MM.1S (cell line): ENCODE data around the gene GLIPR2.
A peak's percentile ranks its signal among the peaks of the same experiment; 100 is the strongest.

ENCODE experiments used
- DNase-seq: peaks from one replicate; pipeline ENCODE4 v3.0.0-alpha.2; 2015
- H2AFZ ChIP-seq: fragments of 300-600 bp; sonication (generic); 2 replicates; pipeline ENCODE4 v1.6.0; 2016; ENCODE audit warnings: antibody characterized with exemption, low read length
- H3F3A ChIP-seq: fragments of 300-600 bp; sonication (generic); 2 replicates; pipeline ENCODE4 v1.6.1; 2016; ENCODE audit warnings: mild to moderate bottlenecking, antibody characterized with exemption, low read length, moderate library complexity, mixed read lengths; ENCODE audit not compliant: insufficient read depth
- H3K27ac ChIP-seq: fragments of 300-600 bp; sonication (generic); 2 replicates; pipeline ENCODE4 v1.5.1; 2016; ENCODE audit warnings: mild to moderate bottlenecking, low read length
- H3K27me3 ChIP-seq: fragments of 300-600 bp; sonication (generic); replicated peaks from 2 replicates; pipeline ENCODE4 v1.6.0; 2016; ENCODE audit warnings: low read length; ENCODE audit not compliant: insufficient read depth
- H3K36me3 ChIP-seq: fragments of 300-600 bp; sonication (generic); replicated peaks from 2 replicates; pipeline ENCODE4 v1.6.1; 2016; ENCODE audit warnings: mild to moderate bottlenecking, low read length, mixed read lengths; ENCODE audit not compliant: insufficient read depth
- H3K4me1 ChIP-seq: fragments of 300-600 bp; sonication (generic); 2 replicates; pipeline ENCODE4 v1.6.1; 2016; ENCODE audit warnings: low read length, mixed read lengths
- H3K4me2 ChIP-seq: fragments of 300-600 bp; sonication (generic); 2 replicates; pipeline ENCODE4 v1.6.0; 2016; ENCODE audit warnings: low read depth, low read length
- H3K4me3 ChIP-seq: fragments of 300-600 bp; sonication (generic); 2 replicates; pipeline ENCODE4 v1.5.1; 2016; ENCODE audit warnings: low read length, mixed read lengths
- H3K79me2 ChIP-seq: fragments of 300-600 bp; sonication (generic); 2 replicates; pipeline ENCODE4 v1.6.1; 2016; ENCODE audit warnings: mixed run types, low read length, mixed read lengths
- H3K9ac ChIP-seq: fragments of 300-600 bp; sonication (generic); 2 replicates; pipeline ENCODE4 v1.6.1; 2016; ENCODE audit warnings: low read length, mixed read lengths
- H3K9me2 ChIP-seq: fragments of 300-600 bp; sonication (generic); replicated peaks from 2 replicates; pipeline ENCODE4 v1.6.1; 2016; ENCODE audit warnings: mild to moderate bottlenecking, low read length, mixed read lengths; ENCODE audit not compliant: insufficient read depth
- H3K9me3 ChIP-seq: fragments of 300-600 bp; sonication (generic); replicated peaks from 2 replicates; pipeline ENCODE4 v1.6.1; 2016; ENCODE audit warnings: mild to moderate bottlenecking, low read length, mixed read lengths; ENCODE audit not compliant: insufficient read depth
- H4K20me1 ChIP-seq: fragments of 300-600 bp; sonication (generic); 2 replicates; pipeline ENCODE4 v1.6.1; 2016; ENCODE audit warnings: mild to moderate bottlenecking, low read length, moderate library complexity, mixed read lengths; ENCODE audit not compliant: insufficient read depth
- EZH2 ChIP-seq: fragments of 300-600 bp; sonication (generic); optimal IDR thresholded peaks from 2 replicates; pipeline ENCODE3; 2017; ENCODE audit warnings: low read depth, mild to moderate bottlenecking, antibody characterized with exemption, low read length, mixed read lengths
- EZH2phosphoT487 ChIP-seq: fragments of 300-600 bp; sonication (generic); IDR thresholded peaks from 2 replicates; pipeline ENCODE4 v1.6.1; 2018; ENCODE audit warnings: antibody characterized with exemption, low read length
- TF ChIP-seq, protein P1 (sequence below): fragments of 300-600 bp; sonication (generic); IDR thresholded peaks from 2 replicates; pipeline ENCODE4 v1.5.1; 2016; ENCODE audit warnings: antibody characterized with exemption, low read length, mixed read lengths

GLIPR2 gene

DNA sequence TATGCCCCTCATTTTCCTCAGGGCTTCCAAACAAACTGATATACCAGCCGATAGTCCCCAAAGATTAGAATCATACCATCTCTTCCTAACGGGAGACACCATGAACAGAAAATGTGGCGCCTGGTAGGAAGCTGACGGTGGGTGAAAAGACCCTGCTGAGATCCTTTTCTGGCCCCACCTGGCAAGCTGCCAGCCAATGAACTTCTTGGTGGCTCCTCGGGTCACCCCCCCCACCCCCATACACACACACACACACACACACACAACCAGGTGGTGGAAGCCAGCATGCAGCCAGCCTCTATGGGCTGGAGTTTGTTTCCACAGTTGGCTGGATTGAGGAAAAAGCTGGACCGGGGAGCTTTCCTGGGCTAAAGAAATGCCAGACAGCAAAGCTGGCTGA lies 27.8 kb downstream of the GLIPR2 start:
- Histone ChIP-seq H4K20me1 (no peaks in the 10 kb centered on the region), H3K27ac (no peak overlapping the region)

DNA sequence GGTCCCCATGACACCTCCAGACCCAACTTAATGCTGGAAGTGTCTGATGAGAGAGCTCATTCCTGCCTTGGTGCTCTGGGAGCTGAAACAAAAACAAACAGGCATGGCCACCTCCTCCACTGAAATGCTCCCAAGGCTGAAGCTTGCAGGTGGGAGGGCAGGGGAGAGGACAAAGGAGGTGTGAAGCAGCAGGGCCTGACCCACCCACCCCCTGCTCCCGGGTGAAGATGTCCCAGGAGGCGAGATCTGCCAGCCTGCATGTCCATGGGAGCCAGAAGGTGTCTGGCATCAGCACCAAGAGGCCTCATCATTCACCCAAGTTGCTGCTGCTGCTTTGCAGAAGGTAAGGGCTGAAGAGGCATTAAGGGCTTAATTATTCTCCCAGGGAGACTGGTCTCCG lies 28.5 kb downstream of the GLIPR2 start:
- H2AFZ ChIP-seq = no peak overlapping the region
- H3K27me3 ChIP-seq = no peaks in the 10 kb centered on the region
- no peak for DNase-seq
- H4K20me1 ChIP-seq = no peaks in the 10 kb centered on the region
- H3K4me3 ChIP-seq = no peak overlapping the region
- H3K4me2 ChIP-seq = no peak overlapping the region
- H3K79me2 ChIP-seq = no peaks in the 10 kb centered on the region
- 0 out of 2 replicates have a peak, but pooled peaks cover 3% of the 10 kb centered on the region for H3F3A ChIP-seq
- no peaks in the 10 kb centered on the region for H3K36me3 ChIP-seq
- H3K4me1 ChIP-seq = no peaks in the 10 kb centered on the region
- H3K27ac ChIP-seq = no peak overlapping the region
- TF ChIP-seq, protein P1, sequence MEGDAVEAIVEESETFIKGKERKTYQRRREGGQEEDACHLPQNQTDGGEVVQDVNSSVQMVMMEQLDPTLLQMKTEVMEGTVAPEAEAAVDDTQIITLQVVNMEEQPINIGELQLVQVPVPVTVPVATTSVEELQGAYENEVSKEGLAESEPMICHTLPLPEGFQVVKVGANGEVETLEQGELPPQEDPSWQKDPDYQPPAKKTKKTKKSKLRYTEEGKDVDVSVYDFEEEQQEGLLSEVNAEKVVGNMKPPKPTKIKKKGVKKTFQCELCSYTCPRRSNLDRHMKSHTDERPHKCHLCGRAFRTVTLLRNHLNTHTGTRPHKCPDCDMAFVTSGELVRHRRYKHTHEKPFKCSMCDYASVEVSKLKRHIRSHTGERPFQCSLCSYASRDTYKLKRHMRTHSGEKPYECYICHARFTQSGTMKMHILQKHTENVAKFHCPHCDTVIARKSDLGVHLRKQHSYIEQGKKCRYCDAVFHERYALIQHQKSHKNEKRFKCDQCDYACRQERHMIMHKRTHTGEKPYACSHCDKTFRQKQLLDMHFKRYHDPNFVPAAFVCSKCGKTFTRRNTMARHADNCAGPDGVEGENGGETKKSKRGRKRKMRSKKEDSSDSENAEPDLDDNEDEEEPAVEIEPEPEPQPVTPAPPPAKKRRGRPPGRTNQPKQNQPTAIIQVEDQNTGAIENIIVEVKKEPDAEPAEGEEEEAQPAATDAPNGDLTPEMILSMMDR = no peak
- TF ChIP-seq EZH2 (no peak), EZH2phosphoT487 (no peak)
- H3K9ac ChIP-seq = no peak overlapping the region
- H3K9me2 ChIP-seq = no peaks in the 10 kb centered on the region
- H3K9me3 ChIP-seq = no peaks in the 10 kb centered on the region

More for the DNA sequence above, 27.8 kb downstream of the GLIPR2 start:
- Histone ChIP-seq H3K27me3 (no peaks in the 10 kb centered on the region), H3K4me2 (no peak overlapping the region), H3K4me1 (no peaks in the 10 kb centered on the region), H3F3A (0 out of 2 replicates have a peak, but pooled peaks cover 3% of the 10 kb centered on the region), H3K79me2 (no peaks in the 10 kb centered on the region), H2AFZ (no peak overlapping the region), H3K9me2 (no peaks in the 10 kb centered on the region), H3K36me3 (no peaks in the 10 kb centered on the region), H3K9me3 (no peaks in the 10 kb centered on the region), H3K4me3 (no peak overlapping the region), H3K9ac (no peak overlapping the region)
- no peak for TF ChIP-seq EZH2
- TF ChIP-seq, protein P1 = no peak
- no peak for TF ChIP-seq EZH2phosphoT487
- no peak for DNase-seq

DNA sequence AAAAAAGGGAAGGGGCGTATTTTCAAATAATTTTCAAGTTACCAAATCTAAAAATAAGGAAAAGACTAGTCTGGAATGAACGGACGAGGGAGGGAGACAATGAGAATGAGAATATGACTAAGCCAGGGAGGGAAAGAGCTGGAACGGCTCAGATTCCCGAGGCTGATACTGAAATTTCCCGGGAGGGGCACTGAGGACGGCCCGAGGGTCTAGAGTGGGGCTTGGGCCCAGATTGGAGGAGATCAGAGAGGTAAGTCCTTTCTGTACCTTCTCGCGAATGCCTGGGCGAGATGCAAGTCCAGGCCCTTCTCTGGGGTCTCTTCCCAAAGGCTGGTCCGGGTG lies 29.3 kb downstream of the GLIPR2 start:
- Histone ChIP-seq H3F3A (0 out of 2 replicates have a peak, but pooled peaks cover 3% of the 10 kb centered on the region), H3K9me3 (no peaks in the 10 kb centered on the region), H3K9me2 (no peaks in the 10 kb centered on the region), H3K4me3 (no peak overlapping the region), H3K27me3 (no peaks in the 10 kb centered on the region), H3K79me2 (no peaks in the 10 kb centered on the region), H3K9ac (no peak overlapping the region), H3K27ac (no peak overlapping the region), H3K4me2 (peak overlapping the region; percentile 80; the same call in 1 of the 2 replicates), H3K36me3 (no peaks in the 10 kb centered on the region), H4K20me1 (no peaks in the 10 kb centered on the region), H3K4me1 (no peaks in the 10 kb centered on the region), H2AFZ (0 out of 2 replicates have a peak overlapping the region, but pooled peaks have one; percentile 94)
- TF ChIP-seq EZH2 (no peak), EZH2phosphoT487 (no peak)
- TF ChIP-seq, protein P1 = no peak
- DNase-seq = no peak
